22Rv1 (cell line): ENCODE data around the gene EFNB2.

Experiments
- H3K27ac ChIP-seq: fragments of 450-650 bp; 2 replicates; pipeline ENCODE4 v1.5.1; 2017
- ZFX ChIP-seq: fragments of 450-650 bp; IDR thresholded peaks from 2 replicates; pipeline ENCODE4 v1.6.1; 2017; ENCODE audit warnings: antibody characterized with exemption, borderline replicate concordance
- TF ChIP-seq, protein P1 (sequence below): fragments of 450-650 bp; IDR thresholded peaks from 2 replicates; pipeline ENCODE4 v1.5.1; 2017; ENCODE audit warnings: mild to moderate bottlenecking

EFNB2 gene

GRCh38 chr13:106548064-106548696, 12.7 kb upstream of the EFNB2 start:
- TF ChIP-seq ZFX = no peak
- TF ChIP-seq, protein P1, sequence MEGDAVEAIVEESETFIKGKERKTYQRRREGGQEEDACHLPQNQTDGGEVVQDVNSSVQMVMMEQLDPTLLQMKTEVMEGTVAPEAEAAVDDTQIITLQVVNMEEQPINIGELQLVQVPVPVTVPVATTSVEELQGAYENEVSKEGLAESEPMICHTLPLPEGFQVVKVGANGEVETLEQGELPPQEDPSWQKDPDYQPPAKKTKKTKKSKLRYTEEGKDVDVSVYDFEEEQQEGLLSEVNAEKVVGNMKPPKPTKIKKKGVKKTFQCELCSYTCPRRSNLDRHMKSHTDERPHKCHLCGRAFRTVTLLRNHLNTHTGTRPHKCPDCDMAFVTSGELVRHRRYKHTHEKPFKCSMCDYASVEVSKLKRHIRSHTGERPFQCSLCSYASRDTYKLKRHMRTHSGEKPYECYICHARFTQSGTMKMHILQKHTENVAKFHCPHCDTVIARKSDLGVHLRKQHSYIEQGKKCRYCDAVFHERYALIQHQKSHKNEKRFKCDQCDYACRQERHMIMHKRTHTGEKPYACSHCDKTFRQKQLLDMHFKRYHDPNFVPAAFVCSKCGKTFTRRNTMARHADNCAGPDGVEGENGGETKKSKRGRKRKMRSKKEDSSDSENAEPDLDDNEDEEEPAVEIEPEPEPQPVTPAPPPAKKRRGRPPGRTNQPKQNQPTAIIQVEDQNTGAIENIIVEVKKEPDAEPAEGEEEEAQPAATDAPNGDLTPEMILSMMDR = no peak
- no peak overlapping the region for H3K27ac ChIP-seq

DNA sequence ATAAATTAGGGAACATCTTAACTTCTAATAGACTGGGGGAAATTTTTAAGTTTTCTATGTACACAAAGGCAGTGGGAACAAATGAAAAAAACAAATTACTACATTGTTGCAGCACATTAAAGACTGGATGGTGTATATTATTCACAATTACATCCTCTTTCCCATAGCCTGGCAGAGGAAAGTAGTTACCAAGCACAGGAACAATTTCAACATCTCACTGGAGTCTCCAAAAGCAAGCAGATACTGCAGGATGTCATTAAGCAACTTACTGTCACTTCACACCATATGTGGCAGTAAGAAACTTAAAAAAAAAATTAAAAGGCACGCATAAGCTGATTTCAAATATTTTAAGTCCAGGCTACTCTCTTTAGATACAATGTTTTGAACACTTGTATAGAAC, 6.4 kb upstream of the EFNB2 start:
- TF ChIP-seq, protein P1 = no peak
- no peak for TF ChIP-seq ZFX

DNA sequence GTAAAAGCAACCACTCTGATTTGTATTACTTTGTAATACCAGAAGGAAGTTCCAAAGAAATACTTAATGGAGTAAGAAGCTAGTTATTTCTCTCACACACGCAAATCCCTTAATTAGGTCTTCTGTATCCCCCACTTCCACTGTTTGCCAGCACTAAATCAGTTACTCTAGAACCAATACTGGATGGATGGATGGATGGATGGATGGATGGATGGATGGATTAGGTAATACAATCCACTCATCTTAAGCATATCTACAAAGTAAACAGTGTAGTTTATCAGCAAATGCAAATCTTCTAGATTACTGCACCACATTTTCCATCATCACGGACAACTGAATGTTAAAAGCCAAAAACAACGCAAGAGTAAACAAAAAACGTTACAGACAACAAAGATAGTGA, 5.2 kb upstream of the EFNB2 start:
- no peak for TF ChIP-seq ZFX
- TF ChIP-seq, protein P1 = no peak

More for the DNA sequence above, 6.4 kb upstream of the EFNB2 start:
- no peak overlapping the region for H3K27ac ChIP-seq

DNA sequence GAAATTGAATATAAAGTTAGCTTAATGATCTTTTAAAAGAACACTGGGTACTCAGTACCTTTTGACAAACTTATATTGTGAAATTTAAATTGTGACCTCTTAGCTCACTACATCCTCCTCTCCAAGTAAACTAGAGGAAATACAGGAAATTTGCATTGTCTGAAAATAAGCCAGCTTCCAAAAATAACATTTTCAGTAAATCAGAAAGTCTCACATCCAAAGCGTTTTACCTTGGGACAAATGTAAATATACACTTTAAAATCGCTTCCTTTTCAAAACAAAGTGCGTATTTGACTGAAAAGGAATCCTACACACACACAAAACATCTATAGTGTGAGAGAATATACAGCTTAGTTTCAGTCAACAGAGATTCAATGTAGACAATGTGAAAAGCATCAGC, 2.1 kb upstream of the EFNB2 start:
- H3K27ac ChIP-seq = no peak overlapping the region
- TF ChIP-seq ZFX = no peak
- TF ChIP-seq, protein P1 = no peak

More for the DNA sequence above, 5.2 kb upstream of the EFNB2 start:
- no peak overlapping the region for H3K27ac ChIP-seq

GRCh38 chr13:106536244-106537034, 977 bp upstream of the EFNB2 start:
- TF ChIP-seq, protein P1 = peak; percentile 94
- no peak for TF ChIP-seq ZFX
- peak overlapping the region; percentile 68 for H3K27ac ChIP-seq

DNA sequence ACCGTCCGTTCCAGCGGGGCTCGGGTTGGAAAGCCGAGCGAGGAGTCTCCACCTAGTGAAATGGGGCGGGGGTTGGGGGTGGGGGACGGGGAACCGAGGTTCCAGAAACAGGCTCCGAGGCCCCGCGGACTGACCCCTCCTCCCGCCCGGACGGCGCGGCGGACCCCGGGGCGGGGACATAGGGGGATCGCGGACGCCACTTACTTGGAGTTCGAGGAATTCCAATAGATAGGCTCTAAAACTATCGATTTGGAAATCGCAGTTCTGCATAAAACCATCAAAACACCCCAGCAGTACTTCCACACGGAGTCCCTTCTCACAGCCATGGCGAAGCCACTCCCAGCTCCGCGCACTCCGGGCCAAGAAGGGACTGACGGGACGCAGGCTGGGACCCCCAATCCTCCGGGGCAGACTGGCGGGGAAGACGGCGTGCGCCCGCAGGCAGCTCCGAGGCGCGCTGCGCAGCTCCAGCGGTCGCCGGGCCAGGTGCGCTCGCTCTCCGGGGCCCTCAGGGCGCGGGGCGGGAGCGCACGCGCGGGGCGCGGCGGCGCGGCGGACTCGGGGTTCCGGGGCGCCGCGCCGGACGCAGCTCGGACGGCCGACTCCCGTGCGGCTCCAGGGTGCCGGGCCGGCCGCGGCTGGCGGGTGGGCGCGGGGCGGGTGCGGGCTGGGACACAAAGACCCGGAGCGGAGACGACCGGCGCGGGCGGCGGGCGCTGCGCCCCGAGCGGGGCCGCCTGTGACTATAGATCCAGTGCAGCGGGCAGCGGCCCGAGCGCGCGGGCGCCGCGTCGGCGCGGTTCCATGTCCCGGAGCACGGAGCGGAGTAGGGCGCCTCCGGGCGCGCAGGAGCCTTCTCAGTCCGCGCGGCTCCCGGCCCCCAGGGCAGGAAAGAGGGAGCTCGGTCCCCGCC, 567 bp downstream of the EFNB2 start:
- TF ChIP-seq, protein P1 = no peak
- TF ChIP-seq ZFX = no peak
- peak overlapping the region; percentile 68; the same call in 1 of the 2 replicates for H3K27ac ChIP-seq
